Fibroblast of skin of right quadriceps (primary cell): ENCODE measurements around the gene ATF3.
A peak's percentile ranks its signal among the peaks of the same experiment; 100 is the strongest.

Experiments used
- DNase-seq: peaks from one replicate; pipeline ENCODE4 v3.0.0-alpha.2; 2013

The ATF3 gene

GRCh38 chr1:212587016-212587887 is 21.3 kb upstream of the ATF3 start:
- peak; percentile 68 for DNase-seq

- DNase-seq: no peak
These were observed 20.6 kb upstream of the ATF3 start for GRCh38 chr1:212587888-212588510.

GRCh38 chr1:212589446-212589845 is 19.1 kb upstream of the ATF3 start:
- DNase-seq: no peak

- no peak for DNase-seq
These were observed 16.6 kb upstream of the ATF3 start for GRCh38 chr1:212591922-212592321.

- DNase-seq: no peak
These were observed 14.7 kb upstream of the ATF3 start for GRCh38 chr1:212593821-212594251.

- DNase-seq: no peak
These were observed 13.9 kb upstream of the ATF3 start for GRCh38 chr1:212594640-212595039.

GRCh38 chr1:212595229-212595628 is 13.3 kb upstream of the ATF3 start:
- no peak for DNase-seq

- DNase-seq: peak; percentile 92
These were observed 12.5 kb upstream of the ATF3 start for GRCh38 chr1:212595787-212596714.

- no peak for DNase-seq
These were observed 11.8 kb upstream of the ATF3 start for GRCh38 chr1:212596798-212597197.

- no peak for DNase-seq
These were observed 11.1 kb upstream of the ATF3 start for GRCh38 chr1:212597487-212597886.

GRCh38 chr1:212600071-212600915 is 8.3 kb upstream of the ATF3 start:
- no peak for DNase-seq

GRCh38 chr1:212600980-212601379 is 7.6 kb upstream of the ATF3 start:
- DNase-seq: peak; percentile 30

GRCh38 chr1:212601524-212601923 is 7.0 kb upstream of the ATF3 start:
- DNase-seq: no peak

- DNase-seq: no peak
These were observed 2.8 kb upstream of the ATF3 start for GRCh38 chr1:212605441-212606394.

GRCh38 chr1:212606395-212607205 is 2.0 kb upstream of the ATF3 start:
- no peak for DNase-seq

GRCh38 chr1:212607206-212607912 is 1.2 kb upstream of the ATF3 start:
- no peak for DNase-seq

- DNase-seq: no peak
These were observed 609 bp upstream of the ATF3 start for GRCh38 chr1:212607913-212608391.

- peak; percentile 49 for DNase-seq
These were observed 569 bp downstream of the ATF3 start for GRCh38 chr1:212608959-212609700.
